ENCODE measurements around the gene EDRF1.

Gene EDRF1

DNA sequence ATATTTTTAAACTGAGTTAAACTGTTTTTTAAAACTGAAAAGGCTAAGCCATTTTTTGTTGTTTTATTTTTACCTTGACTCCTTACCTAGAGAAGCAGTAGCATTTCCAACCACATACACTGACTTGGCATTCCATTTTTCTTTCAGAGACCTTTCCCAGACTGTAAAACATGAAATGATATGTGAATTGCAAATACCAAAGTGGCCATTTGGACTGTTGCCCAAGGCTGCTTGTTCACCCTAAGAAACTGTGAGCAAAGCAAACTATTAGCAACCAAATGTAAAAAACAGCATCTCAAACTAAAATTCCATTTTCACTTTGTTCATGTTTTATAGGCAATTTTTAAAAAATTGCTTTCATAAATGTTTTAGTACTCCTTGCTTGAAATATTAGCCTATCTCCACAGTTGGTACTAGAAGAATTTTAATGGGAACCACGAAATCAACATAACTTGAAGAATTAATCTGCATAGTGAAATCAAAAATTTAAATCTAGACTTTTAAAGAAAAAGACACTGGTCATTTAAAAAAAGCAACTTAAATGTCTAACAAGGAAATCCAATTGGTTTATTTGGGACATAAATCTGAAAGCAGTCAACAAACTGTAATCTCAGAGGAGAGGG is 92.7 kb downstream of the EDRF1 start:
- TF ChIP-seq, protein P1, sequence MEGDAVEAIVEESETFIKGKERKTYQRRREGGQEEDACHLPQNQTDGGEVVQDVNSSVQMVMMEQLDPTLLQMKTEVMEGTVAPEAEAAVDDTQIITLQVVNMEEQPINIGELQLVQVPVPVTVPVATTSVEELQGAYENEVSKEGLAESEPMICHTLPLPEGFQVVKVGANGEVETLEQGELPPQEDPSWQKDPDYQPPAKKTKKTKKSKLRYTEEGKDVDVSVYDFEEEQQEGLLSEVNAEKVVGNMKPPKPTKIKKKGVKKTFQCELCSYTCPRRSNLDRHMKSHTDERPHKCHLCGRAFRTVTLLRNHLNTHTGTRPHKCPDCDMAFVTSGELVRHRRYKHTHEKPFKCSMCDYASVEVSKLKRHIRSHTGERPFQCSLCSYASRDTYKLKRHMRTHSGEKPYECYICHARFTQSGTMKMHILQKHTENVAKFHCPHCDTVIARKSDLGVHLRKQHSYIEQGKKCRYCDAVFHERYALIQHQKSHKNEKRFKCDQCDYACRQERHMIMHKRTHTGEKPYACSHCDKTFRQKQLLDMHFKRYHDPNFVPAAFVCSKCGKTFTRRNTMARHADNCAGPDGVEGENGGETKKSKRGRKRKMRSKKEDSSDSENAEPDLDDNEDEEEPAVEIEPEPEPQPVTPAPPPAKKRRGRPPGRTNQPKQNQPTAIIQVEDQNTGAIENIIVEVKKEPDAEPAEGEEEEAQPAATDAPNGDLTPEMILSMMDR (IDR thresholded peaks at IDR 0.05; ENCODE audit: control extremely low read depth, extremely low read depth, low read depth, missing control alignments) = no peak
- ChIA-PET POLR2A (no interaction called here), CTCF (no interaction called here)
- no peak for DNase-seq (ENCODE audit: extremely low spot score)
